Karpas-422 (cell line): ENCODE results near the gene PVRIG. TPM values are rescaled to one million over a fixed set of nuclear protein-coding genes. Genes with fewer than 3 reads are reported as not detected.
"Not testable (repeated sequence)": the region's sequence is repeated elsewhere in the genome, so short reads cannot be mapped to it uniquely, and the experiment has no call there.

Experiments
- DNase-seq: peaks from one replicate; pipeline ENCODE4 v3.0.0-alpha.2; 2015
- H2AFZ ChIP-seq: fragments of 200-600 bp; sonication (generic); 2 replicates; pipeline ENCODE4 v1.6.1; 2014; ENCODE audit warnings: antibody characterized with exemption, low read length, mixed read lengths
- H3K27ac ChIP-seq: fragments of 200-600 bp; sonication (generic); 2 replicates; pipeline ENCODE4 v1.5.1; 2014; ENCODE audit warnings: mild to moderate bottlenecking, low read length, moderate library complexity
- H3K27me3 ChIP-seq: fragments of 200-600 bp; sonication (generic); 2 replicates; pipeline ENCODE4 v1.6.1; 2014; ENCODE audit warnings: low read length, mixed read lengths
- H3K36me3 ChIP-seq: fragments of 200-600 bp; sonication (generic); 2 replicates; pipeline ENCODE4 v1.6.1; 2014; ENCODE audit warnings: low read length, mixed read lengths; ENCODE audit not compliant: insufficient read depth
- H3K4me1 ChIP-seq: fragments of 200-600 bp; sonication (generic); 2 replicates; pipeline ENCODE4 v1.6.1; 2014; ENCODE audit warnings: mild to moderate bottlenecking, low read length, mixed read lengths
- H3K4me2 ChIP-seq: fragments of 200-600 bp; sonication (generic); 2 replicates; pipeline ENCODE4 v1.6.1; 2014; ENCODE audit warnings: low read length, low read depth, mild to moderate bottlenecking; ENCODE audit not compliant: poor library complexity, severe bottlenecking
- H3K4me3 ChIP-seq: fragments of 200-600 bp; sonication (generic); 2 replicates; pipeline ENCODE4 v1.5.1; 2014; ENCODE audit warnings: mild to moderate bottlenecking, antibody characterized with exemption, low read length, mixed read lengths
- H3K79me2 ChIP-seq: fragments of 200-600 bp; sonication (generic); 2 replicates; pipeline ENCODE4 v1.6.1; 2014; ENCODE audit warnings: mild to moderate bottlenecking, low read length, mixed read lengths
- H3K9ac ChIP-seq: fragments of 200-600 bp; sonication (generic); 2 replicates; pipeline ENCODE4 v1.6.0; 2014; ENCODE audit warnings: low read length
- H3K9me2 ChIP-seq: fragments of 200-600 bp; sonication (generic), shearing (Covaris generic); replicated peaks from 2 replicates; pipeline ENCODE4 v1.6.0; 2014; ENCODE audit warnings: mild to moderate bottlenecking, low read length, moderate library complexity; ENCODE audit not compliant: insufficient read depth
- H3K9me3 ChIP-seq: fragments of 300-700, 200-600 bp; sonication (generic); 2 replicates; pipeline ENCODE4 v1.6.1; 2014; ENCODE audit warnings: low read length, mixed read lengths
- H4K20me1 ChIP-seq: fragments of 200-600 bp; sonication (generic); 2 replicates; pipeline ENCODE4 v1.6.1; 2014; ENCODE audit warnings: mild to moderate bottlenecking, antibody characterized with exemption, low read length, low read depth; ENCODE audit not compliant: insufficient read depth
- total RNA-seq: library from RNA; depleted of rRNA; stranded (reverse); fragments of >200 nt; shearing (Covaris generic); gene quantifications from 2 replicates; pipeline ENCODE4 v1.2.3, GENCODE V29; 2014; ENCODE audit warnings: low replicate concordance

PVRIG gene
- total RNA-seq, 1 experiment from 2014 or later = 1.6 TPM

- Histone ChIP-seq H3K9me2 (no peaks in the 10 kb centered on the region), H3K27ac (no peak overlapping the region), H4K20me1 (peaks cover 3% of the 10 kb centered on the region; the same call in 1 of the 2 replicates), H3K9ac (peak overlapping the region; percentile 83), H3K36me3 (no peaks in the 10 kb centered on the region), H3K4me1 (peaks cover 8% of the 10 kb centered on the region), H3K79me2 (no peaks in the 10 kb centered on the region), H3K9me3 (no peaks in the 10 kb centered on the region), H2AFZ (peak overlapping the region; percentile 98), H3K27me3 (no peaks in the 10 kb centered on the region), H3K4me2 (peak overlapping the region; percentile 96), H3K4me3 (peak overlapping the region; percentile 89)
- DNase-seq = no peak
These were observed 43.4 kb upstream of the PVRIG start for GRCh38 chr7:100176096-100177044.

GRCh38 chr7:100177045-100178001 is 42.4 kb upstream of the PVRIG start, which contains the start of the genes GPC2 and STAG3:
Gene GPC2 (minus strand): TSS chr7:100177381. CDS start chr7:100177199, 182 bp downstream.
Gene STAG3 (plus strand): TSS chr7:100177918. CDS start chr7:100180557, 2,639 bp downstream.
- Histone ChIP-seq H3K27ac (no peak within 1 kb of the TSS), H3K27me3 (no peaks in the 10 kb centered on the region), H2AFZ (peak within 1 kb of the TSS; percentile 98), H3K79me2 (no peaks in the 10 kb centered on the region), H3K4me1 (peaks cover 8% of the 10 kb centered on the region), H4K20me1 (peaks cover 3% of the 10 kb centered on the region; the same call in 1 of the 2 replicates), H3K36me3 (no peaks in the 10 kb centered on the region), H3K9me3 (no peaks in the 10 kb centered on the region), H3K4me2 (peak within 1 kb of the TSS; percentile 96), H3K9ac (peak within 1 kb of the TSS; percentile 83), H3K4me3 (peak within 1 kb of the TSS; percentile 89), H3K9me2 (no peaks in the 10 kb centered on the region)
- peak; percentile 99 for DNase-seq

GRCh38 chr7:100180084-100180483 is 39.7 kb upstream of the PVRIG start:
- not testable (repeated sequence) for H3K4me1 ChIP-seq, H3K9ac ChIP-seq, H2AFZ ChIP-seq, H3K79me2 ChIP-seq, H4K20me1 ChIP-seq, H3K27me3 ChIP-seq, DNase-seq, H3K4me2 ChIP-seq, H3K27ac ChIP-seq, H3K4me3 ChIP-seq, H3K36me3 ChIP-seq, H3K9me3 ChIP-seq, H3K9me2 ChIP-seq

GRCh38 chr7:100182616-100183015 is 37.1 kb upstream of the PVRIG start:
- H3K4me3 ChIP-seq, H4K20me1 ChIP-seq, H3K4me2 ChIP-seq, H2AFZ ChIP-seq, DNase-seq, H3K9ac ChIP-seq, H3K9me3 ChIP-seq, H3K36me3 ChIP-seq, H3K9me2 ChIP-seq, H3K27ac ChIP-seq, H3K27me3 ChIP-seq, H3K79me2 ChIP-seq, H3K4me1 ChIP-seq: not testable (repeated sequence)

GRCh38 chr7:100183090-100183489 is 36.7 kb upstream of the PVRIG start:
- H3K27me3 ChIP-seq, H3K9me2 ChIP-seq, H3K36me3 ChIP-seq, H3K27ac ChIP-seq, H3K9me3 ChIP-seq, H4K20me1 ChIP-seq, H3K4me2 ChIP-seq, H3K79me2 ChIP-seq, H2AFZ ChIP-seq, DNase-seq, H3K4me3 ChIP-seq, H3K9ac ChIP-seq, H3K4me1 ChIP-seq: not testable (repeated sequence)

- Histone ChIP-seq H2AFZ (no peak overlapping the region), H3K79me2 (no peaks in the 10 kb centered on the region), H4K20me1 (no peaks in the 10 kb centered on the region), H3K27me3 (no peaks in the 10 kb centered on the region), H3K4me1 (peaks cover 7% of the 10 kb centered on the region), H3K9me2 (no peaks in the 10 kb centered on the region), H3K27ac (no peak overlapping the region), H3K36me3 (no peaks in the 10 kb centered on the region), H3K9ac (no peak overlapping the region), H3K4me2 (no peak overlapping the region), H3K4me3 (no peak overlapping the region), H3K9me3 (no peaks in the 10 kb centered on the region)
- DNase-seq = no peak
These were observed 34.0 kb upstream of the PVRIG start for GRCh38 chr7:100185726-100186125.

GRCh38 chr7:100189061-100189460 is 30.7 kb upstream of the PVRIG start:
- no peak overlapping the region for H3K9ac ChIP-seq
- peaks cover 20% of the 10 kb centered on the region for H3K4me1 ChIP-seq
- H3K36me3 ChIP-seq = no peaks in the 10 kb centered on the region
- H3K27me3 ChIP-seq = no peaks in the 10 kb centered on the region
- no peaks in the 10 kb centered on the region for H3K9me3 ChIP-seq
- H3K79me2 ChIP-seq = no peaks in the 10 kb centered on the region
- no peaks in the 10 kb centered on the region for H4K20me1 ChIP-seq
- no peak overlapping the region for H3K4me3 ChIP-seq
- no peaks in the 10 kb centered on the region for H3K9me2 ChIP-seq
- H3K4me2 ChIP-seq = no peak overlapping the region
- no peak for DNase-seq
- H2AFZ ChIP-seq = no peak overlapping the region
- no peak overlapping the region for H3K27ac ChIP-seq
